Measurements from ENCODE around the gene PLXNB1. TPM values are rescaled to one million over a fixed set of nuclear protein-coding genes. Genes with fewer than 3 reads are reported as not detected.

The PLXNB1 gene
- total RNA-seq, 1 donor from 2014 or later = 11.5 TPM

DNA sequence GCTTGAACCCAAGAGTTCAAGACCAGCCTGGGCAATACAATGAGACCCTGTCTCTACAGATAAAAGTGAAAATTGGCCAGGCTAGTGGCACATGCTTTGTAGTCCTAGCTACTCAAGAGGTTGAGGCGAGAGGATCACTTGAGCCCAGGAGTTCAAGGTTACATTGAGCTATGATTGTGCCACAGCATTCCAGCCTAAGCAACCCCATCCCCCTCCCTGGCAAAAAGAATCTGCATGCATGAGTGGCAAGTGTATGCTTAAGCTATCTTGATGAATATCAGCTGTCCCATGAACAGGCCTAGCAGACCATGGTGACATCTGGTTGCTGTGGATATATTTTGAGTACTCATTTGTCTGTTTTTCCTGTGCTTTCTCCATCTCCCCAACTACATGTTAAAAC, 21.4 kb upstream of the PLXNB1 start:
- Histone ChIP-seq H3K9me3 (ENCODE audit: control insufficient read depth in 3 of 3, low read length in 3 of 3) (no peaks in the 10 kb centered on the region), H3K27ac (ENCODE audit: low read depth, low read length) (no peak overlapping the region), H3K4me3 (ENCODE audit: low read length in 3 of 3) (no peak overlapping the region), H3K4me1 (ENCODE audit: control insufficient read depth in 3 of 3, insufficient read depth in 3 of 3, low read length in 3 of 3) (peaks cover 10 to 16% (median 12%) of the 10 kb centered on the region in 3 donors), H3K9ac (ENCODE audit: low read depth in 1 of 3, low read length in 3 of 3) (no peak overlapping the region), H3K36me3 (ENCODE audit: control insufficient read depth in 3 of 3, insufficient read depth in 3 of 3, low read length in 3 of 3) (peaks cover 11 to 37% (median 36%) of the 10 kb centered on the region in 3 donors), H3K27me3 (ENCODE audit: control insufficient read depth in 3 of 3, insufficient read depth in 3 of 3, low read length in 3 of 3) (no peaks in the 10 kb centered on the region)

DNA sequence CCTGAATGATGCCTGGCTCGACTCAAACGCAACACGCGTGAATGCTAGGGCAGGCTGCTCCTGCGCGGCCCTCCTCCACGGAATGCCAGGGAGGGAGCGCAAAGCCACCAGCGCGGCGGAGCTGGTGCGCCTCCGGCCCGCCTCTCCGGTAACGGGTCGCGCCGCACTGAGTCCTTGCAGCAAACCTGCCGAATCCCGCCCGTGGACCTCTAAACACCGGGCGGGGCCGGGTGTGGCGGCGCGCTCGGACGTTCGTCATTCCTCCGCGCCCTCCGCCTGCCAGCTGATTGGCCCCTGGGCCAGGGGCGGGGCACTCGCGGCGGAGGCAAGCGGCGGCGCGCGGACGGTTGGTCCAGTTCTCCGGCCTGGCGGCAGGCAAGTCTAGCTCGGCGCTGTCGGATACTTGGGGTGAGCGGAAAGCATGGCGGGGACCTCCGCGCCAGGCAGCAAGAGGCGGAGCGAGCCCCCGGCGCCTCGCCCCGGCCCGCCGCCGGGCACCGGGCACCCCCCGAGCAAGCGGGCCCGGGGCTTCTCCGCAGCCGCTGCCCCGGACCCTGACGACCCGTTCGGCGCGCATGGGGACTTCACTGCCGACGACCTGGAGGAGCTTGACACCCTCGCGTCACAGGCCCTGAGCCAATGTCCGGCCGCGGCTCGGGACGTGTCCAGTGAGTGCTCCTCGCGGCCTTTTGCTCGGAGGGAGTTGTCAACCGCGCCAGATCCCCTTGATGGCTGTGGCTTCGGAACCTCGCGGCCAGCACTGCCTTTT, 16.7 kb upstream of the PLXNB1 start, which contains the start of gene ATRIP:
TSS of gene ATRIP (plus strand) at position 313 of the 769 bp plus-strand sequence. CDS start at position 422, 109 bp downstream.
- H3K9me3 ChIP-seq (ENCODE audit: control insufficient read depth in 3 of 3, low read length in 3 of 3) = no peaks in the 10 kb centered on the region
- H3K27me3 ChIP-seq (ENCODE audit: control insufficient read depth in 3 of 3, insufficient read depth in 3 of 3, low read length in 3 of 3) = no peaks in the 10 kb centered on the region
- H3K4me3 ChIP-seq (ENCODE audit: low read length in 3 of 3) = peak within 1 kb of the TSS; percentile 93 to 99 (median 94)
- H3K4me1 ChIP-seq (ENCODE audit: control insufficient read depth in 3 of 3, insufficient read depth in 3 of 3, low read length in 3 of 3) = peaks cover 24 to 31% (median 24%) of the 10 kb centered on the region in 3 donors
- peak within 1 kb of the TSS; percentile 84 for H3K27ac ChIP-seq (ENCODE audit: low read depth, low read length)
- peak within 1 kb of the TSS; percentile 83 to 94 (median 89) for H3K9ac ChIP-seq (ENCODE audit: low read depth in 1 of 3, low read length in 3 of 3)
- H3K36me3 ChIP-seq (ENCODE audit: control insufficient read depth in 3 of 3, insufficient read depth in 3 of 3, low read length in 3 of 3) = peaks cover 16 to 29% (median 26%) of the 10 kb centered on the region in 3 donors

DNA sequence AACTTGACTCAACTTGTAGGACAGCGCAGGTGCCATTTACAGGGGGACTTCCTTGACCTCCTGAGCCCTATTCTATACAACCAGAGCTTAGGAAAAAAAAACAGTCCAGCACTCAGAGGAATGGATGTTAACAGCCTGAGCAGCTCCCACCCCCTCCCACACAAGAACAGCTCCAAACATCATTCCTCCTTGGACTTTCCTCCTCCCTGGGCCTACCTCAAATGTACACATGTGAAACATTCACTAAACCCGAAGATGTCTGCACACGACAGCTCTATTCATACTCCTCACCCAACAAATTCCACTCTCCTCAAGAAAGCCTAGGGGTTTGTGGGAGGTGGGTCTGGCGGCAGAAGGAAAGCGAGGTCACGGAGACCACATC, 16.1 kb upstream of the PLXNB1 start:
- Histone ChIP-seq H3K27ac (ENCODE audit: low read depth, low read length) (peak overlapping the region; percentile 84), H3K9ac (ENCODE audit: low read depth in 1 of 3, low read length in 3 of 3) (peak overlapping the region; percentile 83 to 94 (median 89)), H3K36me3 (ENCODE audit: control insufficient read depth in 3 of 3, insufficient read depth in 3 of 3, low read length in 3 of 3) (peaks cover 16 to 25% (median 21%) of the 10 kb centered on the region in 3 donors), H3K9me3 (ENCODE audit: control insufficient read depth in 3 of 3, low read length in 3 of 3) (no peaks in the 10 kb centered on the region), H3K4me3 (ENCODE audit: low read length in 3 of 3) (peak overlapping the region; percentile 93 to 99 (median 94)), H3K27me3 (ENCODE audit: control insufficient read depth in 3 of 3, insufficient read depth in 3 of 3, low read length in 3 of 3) (no peaks in the 10 kb centered on the region), H3K4me1 (ENCODE audit: control insufficient read depth in 3 of 3, insufficient read depth in 3 of 3, low read length in 3 of 3) (peaks cover 28 to 36% (median 28%) of the 10 kb centered on the region in 3 donors)

DNA sequence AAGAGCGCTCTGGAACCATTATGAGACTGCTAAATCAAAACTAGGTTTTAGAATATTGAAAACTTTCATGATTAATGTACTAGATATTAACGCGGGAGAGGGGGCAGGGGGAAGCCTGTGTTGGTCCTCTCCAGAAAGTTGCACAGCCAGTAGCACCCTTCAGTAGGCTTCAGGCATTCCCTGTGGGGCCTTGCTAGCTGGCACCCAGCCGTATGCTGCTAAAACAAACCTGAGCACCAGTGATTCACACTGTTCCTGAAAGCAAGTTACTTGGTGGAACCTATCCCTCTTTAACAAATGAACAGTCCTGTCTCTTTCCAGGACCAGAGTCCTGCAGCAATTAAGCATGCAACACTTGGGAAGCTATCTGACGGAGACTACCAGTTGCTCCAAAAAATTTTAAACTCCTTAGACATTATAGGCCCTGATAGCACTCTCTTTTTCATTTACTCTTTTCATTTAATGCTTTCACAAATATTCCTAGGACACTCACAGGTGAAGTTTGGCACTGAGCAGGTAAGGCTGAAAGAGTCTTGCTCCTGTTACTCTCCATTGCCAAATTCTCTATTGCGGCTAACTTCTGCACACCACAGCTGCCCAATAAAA, 15.5 kb upstream of the PLXNB1 start:
- Histone ChIP-seq H3K27me3 (ENCODE audit: control insufficient read depth in 3 of 3, insufficient read depth in 3 of 3, low read length in 3 of 3) (no peaks in the 10 kb centered on the region), H3K9me3 (ENCODE audit: control insufficient read depth in 3 of 3, low read length in 3 of 3) (no peaks in the 10 kb centered on the region), H3K9ac (ENCODE audit: low read depth in 1 of 3, low read length in 3 of 3) (peak overlapping the region in 2 of 3 donors; percentile 83 to 94), H3K4me1 (ENCODE audit: control insufficient read depth in 3 of 3, insufficient read depth in 3 of 3, low read length in 3 of 3) (peaks cover 28 to 40% (median 32%) of the 10 kb centered on the region in 3 donors), H3K36me3 (ENCODE audit: control insufficient read depth in 3 of 3, insufficient read depth in 3 of 3, low read length in 3 of 3) (peaks cover 16 to 25% (median 18%) of the 10 kb centered on the region in 3 donors), H3K27ac (ENCODE audit: low read depth, low read length) (no peak overlapping the region), H3K4me3 (ENCODE audit: low read length in 3 of 3) (peak overlapping the region in 2 of 3 donors; percentile 93 to 94)

DNA sequence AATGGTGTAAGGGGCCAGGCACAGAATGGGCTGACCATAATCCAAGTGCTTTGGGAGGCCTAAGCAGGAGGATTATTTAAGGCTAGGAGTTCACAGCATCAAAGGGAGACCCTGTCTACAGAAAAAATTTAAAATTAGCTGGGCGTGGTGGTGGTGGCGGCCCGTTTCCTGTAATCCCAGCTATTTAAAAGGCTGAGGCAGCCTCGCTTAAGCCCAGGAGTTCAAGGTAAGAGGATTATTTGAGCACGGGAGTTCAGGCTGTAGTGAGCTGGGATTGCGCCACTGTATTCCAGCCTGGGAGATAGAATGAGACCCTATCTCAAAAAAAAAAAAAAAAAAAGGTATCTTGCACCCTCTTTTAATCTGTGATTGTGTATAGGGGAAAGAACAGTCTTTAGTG, 12.1 kb upstream of the PLXNB1 start:
- Histone ChIP-seq H3K4me3 (ENCODE audit: low read length in 3 of 3) (no peak overlapping the region), H3K4me1 (ENCODE audit: control insufficient read depth in 3 of 3, insufficient read depth in 3 of 3, low read length in 3 of 3) (peaks cover 29 to 37% (median 29%) of the 10 kb centered on the region in 3 donors), H3K27ac (ENCODE audit: low read depth, low read length) (no peak overlapping the region), H3K9ac (ENCODE audit: low read depth in 1 of 3, low read length in 3 of 3) (no peak overlapping the region), H3K9me3 (ENCODE audit: control insufficient read depth in 3 of 3, low read length in 3 of 3) (no peaks in the 10 kb centered on the region), H3K27me3 (ENCODE audit: control insufficient read depth in 3 of 3, insufficient read depth in 3 of 3, low read length in 3 of 3) (no peaks in the 10 kb centered on the region), H3K36me3 (ENCODE audit: control insufficient read depth in 3 of 3, insufficient read depth in 3 of 3, low read length in 3 of 3) (peaks cover 16 to 25% (median 18%) of the 10 kb centered on the region in 3 donors)

DNA sequence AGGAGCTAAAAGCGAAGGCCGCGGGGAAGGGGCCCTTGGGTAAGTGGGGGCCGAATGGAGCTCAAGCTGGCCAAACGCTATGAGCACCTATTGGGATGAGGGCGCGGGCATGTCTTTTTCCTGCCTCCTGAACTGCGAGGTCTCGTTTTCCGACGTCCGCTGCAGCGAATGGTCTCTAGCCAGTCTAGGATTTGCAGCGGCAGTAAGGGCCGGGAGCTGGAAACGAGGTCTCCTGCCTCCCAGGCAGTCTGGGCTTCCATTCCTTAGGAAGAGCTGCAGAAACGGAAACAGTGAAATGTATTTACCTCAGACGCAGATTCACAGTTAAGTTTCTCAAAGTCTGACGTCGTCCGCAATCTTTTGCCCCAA, 10.7 kb upstream of the PLXNB1 start:
- Histone ChIP-seq H3K27me3 (ENCODE audit: control insufficient read depth in 3 of 3, insufficient read depth in 3 of 3, low read length in 3 of 3) (no peaks in the 10 kb centered on the region), H3K36me3 (ENCODE audit: control insufficient read depth in 3 of 3, insufficient read depth in 3 of 3, low read length in 3 of 3) (peaks cover 16 to 25% (median 18%) of the 10 kb centered on the region in 3 donors), H3K27ac (ENCODE audit: low read depth, low read length) (peak overlapping the region; percentile 87), H3K9me3 (ENCODE audit: control insufficient read depth in 3 of 3, low read length in 3 of 3) (no peaks in the 10 kb centered on the region), H3K9ac (ENCODE audit: low read depth in 1 of 3, low read length in 3 of 3) (peak overlapping the region; percentile 82 to 94 (median 84)), H3K4me1 (ENCODE audit: control insufficient read depth in 3 of 3, insufficient read depth in 3 of 3, low read length in 3 of 3) (peaks cover 20 to 27% (median 23%) of the 10 kb centered on the region in 3 donors), H3K4me3 (ENCODE audit: low read length in 3 of 3) (peak overlapping the region; percentile 92 to 100 (median 99))

DNA sequence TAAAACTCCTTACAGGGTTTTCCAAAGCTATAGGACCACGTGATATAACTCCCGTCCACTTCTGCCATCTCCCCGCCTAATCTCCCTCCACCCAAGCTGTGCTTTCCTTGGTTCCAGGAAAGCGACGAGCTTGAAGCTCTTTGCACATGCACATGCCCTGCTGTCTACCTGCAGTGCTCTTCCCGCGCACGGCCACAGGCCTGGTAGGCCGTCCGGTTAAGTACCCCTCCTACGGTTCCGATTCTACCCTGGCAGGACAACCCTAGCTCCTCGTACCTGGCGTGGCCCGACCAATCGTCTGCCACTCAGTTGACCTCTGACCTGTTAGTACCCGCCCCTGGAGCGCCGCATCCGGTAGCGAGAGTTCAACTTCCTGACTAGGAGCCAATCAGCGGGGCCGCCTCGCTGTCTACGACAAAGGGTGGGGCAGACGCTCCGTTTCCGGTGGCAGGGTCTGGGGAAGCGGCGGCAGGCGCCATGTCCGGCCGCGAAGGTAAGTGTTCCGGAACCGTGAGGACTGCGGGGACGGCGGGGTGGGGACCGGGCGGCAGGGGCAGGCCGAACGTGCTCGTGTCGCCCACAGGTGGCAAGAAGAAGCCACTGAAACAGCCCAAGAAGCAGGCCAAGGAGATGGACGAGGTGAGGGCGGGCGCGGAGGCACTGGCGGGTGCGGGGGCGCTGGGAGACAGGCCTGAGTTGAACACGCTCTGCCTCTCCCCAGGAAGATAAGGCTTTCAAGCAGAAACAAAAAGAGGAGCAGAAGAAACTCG, 10.1 kb upstream of the PLXNB1 start, which contains the start of the genes CCDC51 and TMA7:
TSS of gene CCDC51 (minus strand) at position 300 of the 770 bp plus-strand sequence. CDS start 4,991 bp downstream, outside the sequence.
TSS of gene TMA7 (plus strand) at position 438 of the 770 bp plus-strand sequence. CDS start at position 478, 40 bp downstream.
- Histone ChIP-seq H3K27ac (ENCODE audit: low read depth, low read length) (peak within 1 kb of the TSS; percentile 87), H3K4me1 (ENCODE audit: control insufficient read depth in 3 of 3, insufficient read depth in 3 of 3, low read length in 3 of 3) (peaks cover 18 to 24% (median 23%) of the 10 kb centered on the region in 3 donors), H3K4me3 (ENCODE audit: low read length in 3 of 3) (peak within 1 kb of the TSS; percentile 92 to 100 (median 99)), H3K36me3 (ENCODE audit: control insufficient read depth in 3 of 3, insufficient read depth in 3 of 3, low read length in 3 of 3) (peaks cover 16 to 25% (median 18%) of the 10 kb centered on the region in 3 donors), H3K27me3 (ENCODE audit: control insufficient read depth in 3 of 3, insufficient read depth in 3 of 3, low read length in 3 of 3) (no peaks in the 10 kb centered on the region), H3K9me3 (ENCODE audit: control insufficient read depth in 3 of 3, low read length in 3 of 3) (no peaks in the 10 kb centered on the region), H3K9ac (ENCODE audit: low read depth in 1 of 3, low read length in 3 of 3) (peak within 1 kb of the TSS; percentile 82 to 94 (median 84))

DNA sequence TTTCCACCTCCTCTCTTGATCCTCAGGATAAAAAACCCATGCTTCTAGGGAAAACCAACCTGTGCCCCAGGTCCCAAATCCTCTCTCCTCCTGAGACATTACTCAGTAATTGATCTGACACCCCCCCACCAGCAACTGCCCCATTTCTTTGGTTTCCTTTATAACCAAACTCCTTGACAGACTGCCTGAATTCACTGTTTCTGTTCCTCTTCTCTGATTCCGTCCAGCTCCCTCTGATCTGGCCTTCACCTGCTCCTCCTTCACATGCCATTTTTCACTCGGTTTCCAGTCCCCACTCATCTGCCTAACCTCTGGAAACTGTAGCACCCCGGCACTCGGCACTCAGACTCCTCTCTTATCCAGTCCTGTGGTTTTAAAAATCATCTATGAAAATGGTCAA, 7.9 kb upstream of the PLXNB1 start:
- Histone ChIP-seq H3K36me3 (ENCODE audit: control insufficient read depth in 3 of 3, insufficient read depth in 3 of 3, low read length in 3 of 3) (peaks cover 16 to 18% (median 17%) of the 10 kb centered on the region in 3 donors), H3K9ac (ENCODE audit: low read depth in 1 of 3, low read length in 3 of 3) (no peak overlapping the region), H3K9me3 (ENCODE audit: control insufficient read depth in 3 of 3, low read length in 3 of 3) (no peaks in the 10 kb centered on the region), H3K4me3 (ENCODE audit: low read length in 3 of 3) (no peak overlapping the region), H3K27ac (ENCODE audit: low read depth, low read length) (no peak overlapping the region), H3K27me3 (ENCODE audit: control insufficient read depth in 3 of 3, insufficient read depth in 3 of 3, low read length in 3 of 3) (no peaks in the 10 kb centered on the region), H3K4me1 (ENCODE audit: control insufficient read depth in 3 of 3, insufficient read depth in 3 of 3, low read length in 3 of 3) (peaks cover 18 to 30% (median 23%) of the 10 kb centered on the region in 3 donors)

DNA sequence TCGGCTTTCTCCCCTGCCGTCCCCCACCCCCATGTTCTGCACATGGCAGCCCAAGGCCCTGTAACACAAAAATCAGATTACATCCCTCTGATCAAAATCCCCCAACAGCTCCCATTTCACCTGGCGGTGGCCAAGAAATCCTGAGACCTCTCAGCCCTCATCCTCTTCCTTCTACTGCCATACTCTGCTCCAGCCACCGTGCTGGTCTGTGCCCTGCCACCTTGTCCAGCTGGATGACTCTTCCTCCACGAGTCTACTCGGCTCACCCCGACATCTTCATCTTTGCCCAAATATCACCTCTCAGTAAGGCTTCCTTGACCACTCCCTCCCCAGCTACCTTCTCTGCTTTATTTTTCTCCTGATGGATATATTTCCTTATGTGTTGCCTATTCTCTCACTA, 7.0 kb upstream of the PLXNB1 start:
- Histone ChIP-seq H3K27me3 (ENCODE audit: control insufficient read depth in 3 of 3, insufficient read depth in 3 of 3, low read length in 3 of 3) (no peaks in the 10 kb centered on the region), H3K9me3 (ENCODE audit: control insufficient read depth in 3 of 3, low read length in 3 of 3) (no peaks in the 10 kb centered on the region), H3K27ac (ENCODE audit: low read depth, low read length) (no peak overlapping the region)

More for the DNA sequence above, 7.0 kb upstream of the PLXNB1 start:
- Histone ChIP-seq H3K9ac (ENCODE audit: low read depth in 1 of 3, low read length in 3 of 3) (no peak overlapping the region), H3K4me3 (ENCODE audit: low read length in 3 of 3) (no peak overlapping the region), H3K36me3 (ENCODE audit: control insufficient read depth in 3 of 3, insufficient read depth in 3 of 3, low read length in 3 of 3) (peaks cover 19 to 23% (median 19%) of the 10 kb centered on the region in 3 donors), H3K4me1 (ENCODE audit: control insufficient read depth in 3 of 3, insufficient read depth in 3 of 3, low read length in 3 of 3) (peaks cover 16 to 27% (median 21%) of the 10 kb centered on the region in 3 donors)

Measured in skeletal muscle tissue (tissue), 4 donors.